SK-N-SH treated with all-trans-retinoic acid at 6 μM for 48 hours (cell line): ENCODE results near the gene MYL12B.

Experiments
- ATAC-seq: fragments of 200-7000 bp; cut with Tn5 transposase; 3 replicates; pipeline ENCODE4 v1.9.1; 2020; ENCODE audit warnings: mild to moderate bottlenecking, moderate library complexity
- ARNTL ChIP-seq: fragments of 450-650 bp; formaldehyde crosslinking; IDR thresholded peaks from 2 replicates; pipeline ENCODE4 v1.5.0; 2020; ENCODE audit warnings: low read depth, mild to moderate bottlenecking, moderate library complexity, borderline replicate concordance
- BACH2 ChIP-seq: fragments of 250-450 bp; sonication (Bioruptor Pico); IDR thresholded peaks from 2 replicates; pipeline ENCODE4 v1.9.0; 2021; ENCODE audit warnings: mild to moderate bottlenecking, borderline replicate concordance
- CSDC2 ChIP-seq: fragments of 250-450 bp; sonication (Bioruptor Pico); IDR thresholded peaks from 2 replicates; pipeline ENCODE4 v1.5.0; 2020; ENCODE audit warnings: mild to moderate bottlenecking, moderate library complexity
- ESRRG ChIP-seq: fragments of 250-450 bp; sonication (Bioruptor Pico); IDR thresholded peaks from 2 replicates; pipeline ENCODE4 v1.6.1; 2021; ENCODE audit warnings: mild to moderate bottlenecking
- GLIS3 ChIP-seq: fragments of 250-450 bp; sonication (Bioruptor Pico); IDR thresholded peaks from 2 replicates; pipeline ENCODE4 v1.5.0; 2020; ENCODE audit warnings: mild to moderate bottlenecking, moderate library complexity
- ISL1 ChIP-seq: fragments of 250-450 bp; sonication (Bioruptor Pico); IDR thresholded peaks from 2 replicates; pipeline ENCODE4 v2.1.2; 2022; ENCODE audit warnings: mild to moderate bottlenecking, moderate library complexity
- OSR1 ChIP-seq: fragments of 250-450 bp; sonication (Bioruptor Pico); IDR thresholded peaks from 2 replicates; pipeline ENCODE4 v1.8.0; 2022; ENCODE audit warnings: moderate library complexity, mild to moderate bottlenecking, inconsistent platforms
- POU6F1 ChIP-seq: fragments of 250-450 bp; sonication (Bioruptor Pico); IDR thresholded peaks from 2 replicates; pipeline ENCODE4 v1.8.0; 2021; ENCODE audit warnings: low read depth, mild to moderate bottlenecking, moderate library complexity, borderline replicate concordance
- PPARA ChIP-seq: fragments of 250-450 bp; sonication (Bioruptor Pico); IDR thresholded peaks from 2 replicates; pipeline ENCODE4 v1.5.0; 2020; ENCODE audit warnings: mild to moderate bottlenecking, borderline replicate concordance
- RARB ChIP-seq: fragments of 250-450 bp; sonication (Bioruptor Pico); IDR thresholded peaks from 2 replicates; pipeline ENCODE4 v1.8.0; 2021; ENCODE audit warnings: mild to moderate bottlenecking, moderate library complexity
- SNAI2 ChIP-seq: fragments of 250-450 bp; sonication (Bioruptor Pico); IDR thresholded peaks from 2 replicates; pipeline ENCODE4 v1.5.0; 2020; ENCODE audit warnings: mild to moderate bottlenecking, moderate library complexity
- TCF4 ChIP-seq: fragments of 250-450 bp; sonication (Bioruptor Pico); IDR thresholded peaks from 2 replicates; pipeline ENCODE4 v1.8.0; 2021; ENCODE audit warnings: mild to moderate bottlenecking, moderate library complexity, borderline replicate concordance
- TOX ChIP-seq: fragments of 250-450 bp; sonication (Bioruptor Pico); IDR thresholded peaks from 2 replicates; pipeline ENCODE4 v1.8.0; 2021; ENCODE audit warnings: mild to moderate bottlenecking, moderate library complexity, borderline replicate concordance
- TSHZ2 ChIP-seq: fragments of 250-450 bp; sonication (Bioruptor Pico); IDR thresholded peaks from 2 replicates; pipeline ENCODE4 v1.5.0; 2020; ENCODE audit warnings: mild to moderate bottlenecking, moderate library complexity
- ZC3H10 ChIP-seq: fragments of 250-450 bp; sonication (Bioruptor Pico); IDR thresholded peaks from 2 replicates; pipeline ENCODE4 v1.5.1; 2021; ENCODE audit warnings: mild to moderate bottlenecking, moderate library complexity
- ZFP3 ChIP-seq: fragments of 250-450 bp; sonication (Bioruptor Pico); IDR thresholded peaks from 2 replicates; pipeline ENCODE4 v1.5.0; 2020; ENCODE audit warnings: mild to moderate bottlenecking, moderate library complexity
- ZFP30 ChIP-seq: fragments of 450-650 bp; formaldehyde crosslinking; IDR thresholded peaks from 2 replicates; pipeline ENCODE4 v1.5.0; 2022; ENCODE audit warnings: mild to moderate bottlenecking, moderate library complexity
- ZNF565 ChIP-seq: fragments of 450-650 bp; formaldehyde crosslinking; conservative IDR thresholded peaks from 2 replicates; pipeline ENCODE4 v1.5.0; 2020; ENCODE audit warnings: low read depth, mild to moderate bottlenecking, moderate library complexity
- ZNF70 ChIP-seq: fragments of 450-650 bp; formaldehyde crosslinking; IDR thresholded peaks from 2 replicates; pipeline ENCODE4 v1.5.0; 2020; ENCODE audit warnings: mild to moderate bottlenecking, moderate library complexity
- ZNF8 ChIP-seq: fragments of 450-650 bp; formaldehyde crosslinking; IDR thresholded peaks from 2 replicates; pipeline ENCODE4 v1.5.0; 2020; ENCODE audit warnings: mild to moderate bottlenecking, moderate library complexity
- TF ChIP-seq, protein P1 (sequence below): fragments of 250-450 bp; sonication (Bioruptor Pico); IDR thresholded peaks from 2 replicates; pipeline ENCODE4 v1.5.1; 2021; ENCODE audit warnings: mild to moderate bottlenecking, moderate library complexity
- TF ChIP-seq, protein P2 (sequence below): fragments of 250-450 bp; sonication (Bioruptor Pico); IDR thresholded peaks from 2 replicates; pipeline ENCODE4 v1.5.1; 2020; ENCODE audit warnings: low read depth, mild to moderate bottlenecking, moderate library complexity
- TF ChIP-seq, protein P3 (sequence below): fragments of 250-450 bp; sonication (Bioruptor Pico); IDR thresholded peaks from 2 replicates; pipeline ENCODE4 v1.8.0; 2020; ENCODE audit warnings: mild to moderate bottlenecking, moderate library complexity, borderline replicate concordance

The MYL12B gene

DNA sequence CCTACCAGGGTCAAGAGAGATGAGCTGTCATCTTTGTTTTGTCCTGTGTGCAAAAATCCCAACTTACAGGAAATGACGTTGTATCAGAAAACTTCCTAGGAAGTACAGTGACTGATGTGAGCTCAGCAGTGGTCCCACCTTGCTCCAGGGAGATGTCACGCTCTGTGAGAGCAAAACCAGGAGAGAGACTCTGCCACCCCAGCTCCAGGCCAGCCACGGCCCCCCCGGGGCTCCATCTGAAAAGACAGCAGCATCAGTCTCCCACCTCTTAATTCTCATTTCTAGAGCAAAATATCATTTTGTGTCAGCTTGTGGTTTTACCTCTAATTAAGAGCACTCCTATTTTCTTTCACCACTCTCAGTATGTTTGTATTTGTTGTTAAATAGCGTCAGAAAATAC lies 57.5 kb downstream of the MYL12B start:
- TF ChIP-seq ESRRG (CRISPR knock-in tag) (no peak), ZFP30 (CRISPR knock-in tag) (no peak), ZNF70 (no peak), ZNF565 (no peak), BACH2 (no peak), ARNTL (CRISPR knock-in tag) (no peak), TCF4 (CRISPR knock-in tag) (no peak)
- TF ChIP-seq, protein P1, sequence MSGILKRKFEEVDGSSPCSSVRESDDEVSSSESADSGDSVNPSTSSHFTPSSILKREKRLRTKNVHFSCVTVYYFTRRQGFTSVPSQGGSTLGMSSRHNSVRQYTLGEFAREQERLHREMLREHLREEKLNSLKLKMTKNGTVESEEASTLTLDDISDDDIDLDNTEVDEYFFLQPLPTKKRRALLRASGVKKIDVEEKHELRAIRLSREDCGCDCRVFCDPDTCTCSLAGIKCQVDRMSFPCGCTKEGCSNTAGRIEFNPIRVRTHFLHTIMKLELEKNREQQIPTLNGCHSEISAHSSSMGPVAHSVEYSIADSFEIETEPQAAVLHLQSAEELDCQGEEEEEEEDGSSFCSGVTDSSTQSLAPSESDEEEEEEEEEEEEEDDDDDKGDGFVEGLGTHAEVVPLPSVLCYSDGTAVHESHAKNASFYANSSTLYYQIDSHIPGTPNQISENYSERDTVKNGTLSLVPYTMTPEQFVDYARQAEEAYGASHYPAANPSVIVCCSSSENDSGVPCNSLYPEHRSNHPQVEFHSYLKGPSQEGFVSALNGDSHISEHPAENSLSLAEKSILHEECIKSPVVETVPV: no peak
- TF ChIP-seq, protein P2, sequence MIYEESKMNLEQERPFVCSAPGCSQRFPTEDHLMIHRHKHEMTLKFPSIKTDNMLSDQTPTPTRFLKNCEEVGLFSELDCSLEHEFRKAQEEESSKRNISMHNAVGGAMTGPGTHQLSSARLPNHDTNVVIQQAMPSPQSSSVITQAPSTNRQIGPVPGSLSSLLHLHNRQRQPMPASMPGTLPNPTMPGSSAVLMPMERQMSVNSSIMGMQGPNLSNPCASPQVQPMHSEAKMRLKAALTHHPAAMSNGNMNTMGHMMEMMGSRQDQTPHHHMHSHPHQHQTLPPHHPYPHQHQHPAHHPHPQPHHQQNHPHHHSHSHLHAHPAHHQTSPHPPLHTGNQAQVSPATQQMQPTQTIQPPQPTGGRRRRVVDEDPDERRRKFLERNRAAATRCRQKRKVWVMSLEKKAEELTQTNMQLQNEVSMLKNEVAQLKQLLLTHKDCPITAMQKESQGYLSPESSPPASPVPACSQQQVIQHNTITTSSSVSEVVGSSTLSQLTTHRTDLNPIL: no peak
- ATAC-seq: no peak

- no peak for ATAC-seq
Observed at GRCh38 chr18:3319894-3320454, 58.0 kb downstream of the MYL12B start.

GRCh38 chr18:3321133-3321812 lies 59.3 kb downstream of the MYL12B start:
- TF ChIP-seq ISL1 (CRISPR knock-in tag) (peak; percentile 90), POU6F1 (no peak)
- TF ChIP-seq, protein P2: 0 out of 2 replicates have a peak, but pooled peaks have one; percentile 24
- TF ChIP-seq, all 23 proteins: peak for 2
- peak; percentile 77 for ATAC-seq

More at GRCh38 chr18:3319894-3320454, 58.0 kb downstream of the MYL12B start:
- TF ChIP-seq ESRRG (CRISPR knock-in tag) (no peak), ZC3H10 (CRISPR knock-in tag) (no peak), RARB (CRISPR knock-in tag) (no peak), OSR1 (CRISPR knock-in tag) (no peak), ZNF8 (CRISPR knock-in tag) (no peak), ZFP3 (CRISPR knock-in tag) (no peak), BACH2 (no peak), ISL1 (CRISPR knock-in tag) (no peak), TOX (CRISPR knock-in tag) (no peak)
- TF ChIP-seq, protein P1: no peak

GRCh38 chr18:3323900-3324299 lies 62.0 kb downstream of the MYL12B start:
- TF ChIP-seq ZNF70 (no peak), TSHZ2 (CRISPR knock-in tag) (no peak), ZFP3 (CRISPR knock-in tag) (no peak), SNAI2 (CRISPR knock-in tag) (no peak), GLIS3 (CRISPR knock-in tag) (no peak), ESRRG (CRISPR knock-in tag) (no peak), CSDC2 (CRISPR knock-in tag) (no peak), PPARA (no peak), ZFP30 (CRISPR knock-in tag) (no peak), ZC3H10 (CRISPR knock-in tag) (no peak), RARB (CRISPR knock-in tag) (no peak)
- TF ChIP-seq, protein P3, sequence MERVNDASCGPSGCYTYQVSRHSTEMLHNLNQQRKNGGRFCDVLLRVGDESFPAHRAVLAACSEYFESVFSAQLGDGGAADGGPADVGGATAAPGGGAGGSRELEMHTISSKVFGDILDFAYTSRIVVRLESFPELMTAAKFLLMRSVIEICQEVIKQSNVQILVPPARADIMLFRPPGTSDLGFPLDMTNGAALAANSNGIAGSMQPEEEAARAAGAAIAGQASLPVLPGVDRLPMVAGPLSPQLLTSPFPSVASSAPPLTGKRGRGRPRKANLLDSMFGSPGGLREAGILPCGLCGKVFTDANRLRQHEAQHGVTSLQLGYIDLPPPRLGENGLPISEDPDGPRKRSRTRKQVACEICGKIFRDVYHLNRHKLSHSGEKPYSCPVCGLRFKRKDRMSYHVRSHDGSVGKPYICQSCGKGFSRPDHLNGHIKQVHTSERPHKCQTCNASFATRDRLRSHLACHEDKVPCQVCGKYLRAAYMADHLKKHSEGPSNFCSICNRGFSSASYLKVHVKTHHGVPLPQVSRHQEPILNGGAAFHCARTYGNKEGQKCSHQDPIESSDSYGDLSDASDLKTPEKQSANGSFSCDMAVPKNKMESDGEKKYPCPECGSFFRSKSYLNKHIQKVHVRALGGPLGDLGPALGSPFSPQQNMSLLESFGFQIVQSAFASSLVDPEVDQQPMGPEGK (CRISPR knock-in tag): no peak
- peak; percentile 29; the same call in 2 of the 3 replicates for ATAC-seq
